Liver (tissue), 9 donors: ENCODE results near the gene NEK6. TPM values are rescaled to one million over a fixed set of nuclear protein-coding genes. Genes with fewer than 3 reads are reported as not detected.

ENCODE experiments used
- DNase-seq: peaks from one replicate; pipeline ENCODE4 v3.0.0-alpha.2; 2017; ENCODE audit warnings: low spot score
- H3K27ac ChIP-seq, 2 donors: one replicate each; pipeline ENCODE4 v1.7.0; 2013; ENCODE audit warnings: inconsistent platforms in 2 of 2, low read length in 2 of 2, control low read depth in 1 of 2, low read depth in 1 of 2, mild to moderate bottlenecking in 1 of 2
- H3K27me3 ChIP-seq, 4 donors: one replicate each; pipeline versions ENCODE4 v1.6.1 to v1.7.0; 2013; ENCODE audit warnings: low read length in 3 of 4, inconsistent platforms in 1 of 4, mild to moderate bottlenecking in 1 of 4, moderate library complexity in 1 of 4; ENCODE audit not compliant: control insufficient read depth in 4 of 4, insufficient read depth in 4 of 4
- H3K36me3 ChIP-seq, 4 donors: one replicate each; pipeline versions ENCODE4 v1.6.1 to v1.7.0; 2013; ENCODE audit warnings: low read length in 3 of 4, mild to moderate bottlenecking in 3 of 4, low read depth in 1 of 4, moderate library complexity in 1 of 4; ENCODE audit not compliant: control insufficient read depth in 4 of 4, insufficient read depth in 3 of 4
- H3K4me1 ChIP-seq, 4 donors: one replicate each; pipeline versions ENCODE4 v1.6.1 to v1.7.0; 2013; ENCODE audit warnings: low read length in 3 of 4, mild to moderate bottlenecking in 3 of 4, moderate library complexity in 1 of 4; ENCODE audit not compliant: control insufficient read depth in 4 of 4, insufficient read depth in 4 of 4
- H3K4me3 ChIP-seq, 3 donors: one replicate each; pipeline versions ENCODE4 v1.6.1 to v1.7.0; 2013; ENCODE audit warnings: low read length in 3 of 3, control low read depth in 1 of 3, low read depth in 1 of 3, mild to moderate bottlenecking in 1 of 3
- H3K9ac ChIP-seq, 2 donors: one replicate each; pipeline ENCODE4 v1.7.0; 2013; ENCODE audit warnings: low read length in 2 of 2, mild to moderate bottlenecking in 2 of 2, moderate library complexity in 2 of 2, control low read depth in 1 of 2, low read depth in 1 of 2
- H3K9me3 ChIP-seq, 4 donors: one replicate each; pipeline versions ENCODE4 v1.6.1 to v1.7.0; 2013; ENCODE audit warnings: low read length in 3 of 4; ENCODE audit not compliant: control insufficient read depth in 4 of 4
- CTCF ChIP-seq: fragments of 150-350 bp; IDR thresholded peaks from 2 replicates; pipeline ENCODE4 v1.5.1; 2017; ENCODE audit warnings: improper control_type of control experiment, low read depth, low read length; ENCODE audit not compliant: missing input control
- EGR1 ChIP-seq, 2 donors: IDR thresholded peaks; 2 replicates each; pipeline ENCODE4 v1.6.1; 2016 to 2018; ENCODE audit warnings: antibody characterized with exemption in 2 of 2, low read depth in 2 of 2
- FOXA1 ChIP-seq: IDR thresholded peaks from 2 replicates; pipeline ENCODE4 v1.6.1; 2016; ENCODE audit warnings: antibody characterized with exemption
- FOXA2 ChIP-seq: IDR thresholded peaks from 2 replicates; pipeline ENCODE4 v1.6.1; 2016; ENCODE audit warnings: antibody characterized with exemption
- HNF4A ChIP-seq, 2 donors: conservative IDR thresholded peaks; 2 replicates each; pipeline ENCODE4 v1.6.1; 2016; ENCODE audit warnings: antibody characterized with exemption in 2 of 2, mild to moderate bottlenecking in 2 of 2
- HNF4G ChIP-seq: IDR thresholded peaks from 2 replicates; pipeline ENCODE4 v1.6.1; 2016; ENCODE audit warnings: antibody characterized with exemption
- NR2F2 ChIP-seq: IDR thresholded peaks from 2 replicates; pipeline ENCODE4 v1.6.1; 2016; ENCODE audit warnings: antibody characterized with exemption
- REST ChIP-seq: IDR thresholded peaks from 2 replicates; pipeline ENCODE4 v1.6.1; 2016; ENCODE audit warnings: antibody characterized with exemption, mild to moderate bottlenecking
- RXRA ChIP-seq, 2 donors: IDR thresholded peaks; 2 replicates each; pipeline ENCODE4 v1.6.1; 2017 to 2018; ENCODE audit warnings: antibody characterized with exemption in 2 of 2, mild to moderate bottlenecking in 1 of 2
- SP1 ChIP-seq: IDR thresholded peaks from 2 replicates; pipeline ENCODE4 v1.6.1; 2018; ENCODE audit warnings: antibody characterized with exemption, mild to moderate bottlenecking
- TAF1 ChIP-seq: conservative IDR thresholded peaks from 2 replicates; pipeline ENCODE4 v1.6.1; 2016; ENCODE audit warnings: antibody characterized with exemption, mild to moderate bottlenecking
- YY1 ChIP-seq: IDR thresholded peaks from 2 replicates; pipeline ENCODE4 v1.6.1; 2016; ENCODE audit warnings: antibody characterized with exemption, mild to moderate bottlenecking
- ZBTB33 ChIP-seq: IDR thresholded peaks from 2 replicates; pipeline ENCODE4 v1.6.1; 2016; ENCODE audit warnings: antibody characterized with exemption
- WGBS: extraction: QIAGEN DNeasy Blood & Tissue Kit; methylation state at CpG from one replicate; pipeline ENCODE4 v1.1.7; 2013; 5-methylcytosine and 5-hydroxymethylcytosine counted together
- polyA plus RNA-seq, 2 donors: library from polyadenylated mRNA; stranded (reverse) in 1 of 2; unstranded in 1 of 2; fragments of 200-250 nt in 1 of 2; fragments of >200 nt in 1 of 2; fragmentation: Nextera tagmentation in 1 of 2; extraction: Ambion mirVana in 1 of 2; gene quantifications; one replicate each; pipeline versions ENCODE4 v1.2.1 to v1.2.3, GENCODE V29; 2013 to 2015
- total RNA-seq, 2 donors: library from RNA; depleted of rRNA; stranded (reverse); fragments of >200 nt; gene quantifications; one replicate each; pipeline ENCODE4 v1.2.3, GENCODE V29; 2014
- donor health status: healthy.
- donor health status: healthy.
- donor health status: healthy.
- donor health status: healthy.
- donor health status: healthy.

Gene NEK6
- total and polyA plus RNA-seq, 4 donors: 32.5 to 49.7 (median 42.5) TPM

GRCh38 chr9:124271660-124272059 is 13.9 kb downstream of the NEK6 start:
- no peak overlapping the region for H3K4me3 ChIP-seq
- H3K27ac ChIP-seq: peak overlapping the region; percentile 83 to 87
- no peaks in the 10 kb centered on the region for H3K36me3 ChIP-seq
- 45% methylated on average over 7 of the region's 7 CpGs for WGBS
- H3K27me3 ChIP-seq: no peaks in the 10 kb centered on the region
- H3K4me1 ChIP-seq: peaks cover 18 to 62% (median 45%) of the 10 kb centered on the region in 4 donors
- no peak overlapping the region for H3K9ac ChIP-seq
- H3K9me3 ChIP-seq: no peaks in the 10 kb centered on the region
- no peak for TF ChIP-seq CTCF
- TF ChIP-seq NR2F2: no peak
- no peak for TF ChIP-seq EGR1 (IDR thresholded peaks at IDR 0.05; ENCODE audit: low read depth in 2 of 2)
- no peak for TF ChIP-seq ZBTB33
- TF ChIP-seq REST: no peak
- no peak for TF ChIP-seq RXRA (IDR thresholded peaks at IDR 0.05)
- DNase-seq: no peak

- Histone ChIP-seq H3K4me3 (no peak overlapping the region), H3K4me1 (peaks cover 18 to 62% (median 40%) of the 10 kb centered on the region in 4 donors), H3K27me3 (no peaks in the 10 kb centered on the region), H3K27ac (peak overlapping the region; percentile 83 to 87), H3K36me3 (no peaks in the 10 kb centered on the region), H3K9me3 (no peaks in the 10 kb centered on the region), H3K9ac (no peak overlapping the region)
- DNase-seq: no peak
- TF ChIP-seq RXRA (IDR thresholded peaks at IDR 0.05) (no peak), NR2F2 (no peak), HNF4A (conservative IDR thresholded peaks at IDR 0.05) (no peak), SP1 (no peak)
- WGBS: 87% methylated on average over 7 of the region's 7 CpGs
These were observed 14.4 kb downstream of the NEK6 start for GRCh38 chr9:124272118-124272517.

GRCh38 chr9:124272979-124273378 is 15.2 kb downstream of the NEK6 start:
- no peaks in the 10 kb centered on the region for H3K27me3 ChIP-seq
- WGBS: 82% methylated on average over 9 of the region's 9 CpGs
- H3K9me3 ChIP-seq: no peaks in the 10 kb centered on the region
- H3K36me3 ChIP-seq: no peaks in the 10 kb centered on the region
- H3K4me1 ChIP-seq: peaks cover 18 to 60% (median 38%) of the 10 kb centered on the region in 4 donors
- H3K4me3 ChIP-seq: no peak overlapping the region
- no peak for TF ChIP-seq SP1
- no peak for TF ChIP-seq CTCF
- no peak for TF ChIP-seq HNF4G
- no peak for TF ChIP-seq FOXA1
- TF ChIP-seq FOXA2: no peak
- TF ChIP-seq HNF4A (conservative IDR thresholded peaks at IDR 0.05): no peak
- TF ChIP-seq YY1: no peak
- TF ChIP-seq TAF1: no peak
- no peak for TF ChIP-seq EGR1 (IDR thresholded peaks at IDR 0.05; ENCODE audit: low read depth in 2 of 2)
- H3K27ac ChIP-seq: peak overlapping the region in 1 of 2 donors; percentile 87
- no peak overlapping the region for H3K9ac ChIP-seq
- no peak for DNase-seq
